IMR-90 (cell line): ENCODE data around the gene BTN2A1. TPM values are rescaled to one million over a fixed set of nuclear protein-coding genes. Genes with fewer than 3 reads are reported as not detected.

Experiments
- ATAC-seq: fragments of 200-7000 bp; cut with Tn5 transposase; 2 replicates; pipeline ENCODE4 v1.9.1; 2020; ENCODE audit warnings: low read depth, mild to moderate bottlenecking, moderate library complexity
- BruUV-seq: library from RNA; stranded (reverse); fragments of 400-500 nt; replicated peaks from 2 replicates; lab custom pipeline; 2021; lab: Mats Ljungman, UMichigan
- CTCF ChIA-PET: fragments of 300-600 bp; formaldehyde crosslinking; extraction: SDS; loops from one replicate; lab custom pipeline; 2021; ENCODE audit warnings: antibody characterized with exemption; lab: Yijun Ruan, JAX
- POLR2A ChIA-PET: fragments of 300-600 bp; sonication (Branson Sonifier 250); formaldehyde crosslinking; loops from one replicate; lab custom pipeline; 2022; ENCODE audit warnings: antibody characterized with exemption; ENCODE audit not compliant: unreplicated experiment; lab: Charles Lee
- DNase-seq: peaks from one replicate; pipeline ENCODE4 v3.0.0; 2013
- H2AFZ ChIP-seq: replicated peaks from 2 replicates; pipeline ENCODE3; 2013; ENCODE audit warnings: low read length, mild to moderate bottlenecking; ENCODE audit not compliant: poor library complexity
- H2AK5ac ChIP-seq: 2 replicates; pipeline ENCODE4 v1.6.1; 2013; ENCODE audit warnings: low read depth, low read length, inconsistent platforms
- H2AK9ac ChIP-seq: replicated peaks from 2 replicates; pipeline ENCODE3; 2013; ENCODE audit warnings: mild to moderate bottlenecking, low read depth, low read length, moderate library complexity; ENCODE audit not compliant: poor library complexity
- H2BK120ac ChIP-seq: 2 replicates; pipeline ENCODE4 v1.6.1; 2013; ENCODE audit warnings: low read depth, low read length, inconsistent platforms
- H2BK15ac ChIP-seq: 3 replicates; pipeline ENCODE4 v1.6.1; 2013; ENCODE audit warnings: low read depth, low read length, inconsistent platforms
- H2BK20ac ChIP-seq: 2 replicates; pipeline ENCODE4 v1.6.1; 2013; ENCODE audit warnings: low read depth, mild to moderate bottlenecking, inconsistent platforms, low read length, moderate library complexity
- H2BK5ac ChIP-seq: 2 replicates; pipeline ENCODE4 v1.6.1; 2013; ENCODE audit warnings: mild to moderate bottlenecking, low read depth, low read length, inconsistent platforms; ENCODE audit not compliant: poor library complexity, severe bottlenecking
- H3K14ac ChIP-seq: replicated peaks from 2 replicates; pipeline ENCODE4 v1.6.1; 2013; ENCODE audit warnings: low read depth, low read length, inconsistent platforms
- H3K18ac ChIP-seq: 2 replicates; pipeline ENCODE4 v1.6.1; 2013; ENCODE audit warnings: low read depth, low read length, control low read depth
- H3K23ac ChIP-seq: 2 replicates; pipeline ENCODE4 v1.6.1; 2013; ENCODE audit warnings: low read depth, low read length, inconsistent platforms
- H3K27ac ChIP-seq: 2 replicates; pipeline ENCODE4 v1.5.1; 2013; ENCODE audit warnings: mild to moderate bottlenecking, control low read depth, low read length; ENCODE audit not compliant: insufficient read depth
- H3K27me3 ChIP-seq: 2 replicates; pipeline ENCODE4 v1.6.1; 2013; ENCODE audit warnings: low read length; ENCODE audit not compliant: control insufficient read depth, insufficient read depth
- H3K36me3 ChIP-seq: 2 replicates; pipeline ENCODE4 v1.6.1; 2013; ENCODE audit warnings: low read length, mixed read lengths; ENCODE audit not compliant: control insufficient read depth, insufficient read depth
- H3K4ac ChIP-seq: 2 replicates; pipeline ENCODE4 v1.6.1; 2013; ENCODE audit warnings: low read depth, low read length, inconsistent platforms
- H3K4me1 ChIP-seq: 2 replicates; pipeline ENCODE4 v1.6.1; 2013; ENCODE audit warnings: low read length, mixed read lengths; ENCODE audit not compliant: control insufficient read depth, insufficient read depth
- H3K4me2 ChIP-seq: 2 replicates; pipeline ENCODE4 v1.6.1; 2013; ENCODE audit warnings: low read depth, mild to moderate bottlenecking, control low read depth, low read length, moderate library complexity
- H3K4me3 ChIP-seq: 2 replicates; pipeline ENCODE4 v1.5.1; 2013; ENCODE audit warnings: low read depth, mild to moderate bottlenecking, control low read depth, low read length, moderate library complexity; ENCODE audit not compliant: insufficient read depth
- H3K56ac ChIP-seq: 2 replicates; pipeline ENCODE4 v1.6.1; 2013; ENCODE audit warnings: low read length, inconsistent platforms; ENCODE audit not compliant: insufficient read depth; ENCODE audit errors: extremely low read depth
- H3K79me1 ChIP-seq, 2 experiments: 2 replicates each; pipeline ENCODE4 v1.6.1; 2013; ENCODE audit warnings: low read length in 2 of 2, inconsistent platforms in 1 of 2, low read depth in 1 of 2
- H3K9ac ChIP-seq: 2 replicates; pipeline ENCODE4 v1.6.1; 2013; ENCODE audit warnings: low read depth, low read length, control low read depth
- H3K9me1 ChIP-seq: 2 replicates; pipeline ENCODE4 v1.6.1; 2013; ENCODE audit warnings: low read length, inconsistent platforms; ENCODE audit not compliant: insufficient read depth
- H3K9me3 ChIP-seq: 2 replicates; pipeline ENCODE4 v1.6.1; 2013; ENCODE audit warnings: low read length; ENCODE audit not compliant: control insufficient read depth, insufficient read depth
- H4K20me1 ChIP-seq: 2 replicates; pipeline ENCODE4 v1.6.1; 2013; ENCODE audit warnings: low read length, inconsistent platforms; ENCODE audit not compliant: insufficient read depth
- H4K5ac ChIP-seq: 2 replicates; pipeline ENCODE4 v1.6.1; 2013; ENCODE audit warnings: mild to moderate bottlenecking, low read depth, low read length, control low read depth
- H4K8ac ChIP-seq, 2 experiments: 2 replicates each; pipeline ENCODE4 v1.6.1; 2013; ENCODE audit warnings: low read depth in 2 of 2, low read length in 2 of 2, control low read depth in 1 of 2, inconsistent platforms in 1 of 2
- H4K91ac ChIP-seq: 2 replicates; pipeline ENCODE4 v1.6.1; 2013; ENCODE audit warnings: low read depth, low read length, inconsistent platforms; ENCODE audit not compliant: insufficient read depth
- BHLHE40 ChIP-seq: fragments of 150-350 bp; IDR thresholded peaks from 2 replicates; pipeline ENCODE4 v1.6.1; 2016; ENCODE audit warnings: mild to moderate bottlenecking, low read depth, low read length
- CEBPB ChIP-seq: IDR thresholded peaks from 2 replicates; pipeline ENCODE4 v1.6.1; 2012; ENCODE audit warnings: low read depth, low read length, improper control_type of control experiment
- CHD1 ChIP-seq: IDR thresholded peaks from 2 replicates; pipeline ENCODE4 v1.6.1; 2012; ENCODE audit warnings: low read depth, low read length, improper control_type of control experiment
- CTCF ChIP-seq: conservative IDR thresholded peaks from 2 replicates; pipeline ENCODE4 v1.5.1; 2012; ENCODE audit warnings: mild to moderate bottlenecking, low read depth, low read length, improper control_type of control experiment
- ELK1 ChIP-seq: fragments of 150-350 bp; IDR thresholded peaks from 2 replicates; pipeline ENCODE4 v1.6.1; 2016; ENCODE audit warnings: low read depth, mild to moderate bottlenecking, low read length, moderate library complexity, borderline replicate concordance
- MAFK ChIP-seq: IDR thresholded peaks from 2 replicates; pipeline ENCODE4 v1.6.1; 2012; ENCODE audit warnings: low read depth, low read length, improper control_type of control experiment
- MXI1 ChIP-seq: IDR thresholded peaks from 2 replicates; pipeline ENCODE4 v1.6.1; 2012; ENCODE audit warnings: low read depth, mild to moderate bottlenecking, low read length, moderate library complexity, borderline replicate concordance
- NFE2L2 ChIP-seq: fragments of 150-350 bp; IDR thresholded peaks from 2 replicates; pipeline ENCODE4 v1.6.1; 2016; ENCODE audit warnings: low read depth, mild to moderate bottlenecking, low read length
- POLR2A ChIP-seq: IDR thresholded peaks from 2 replicates; pipeline ENCODE4 v1.6.1; 2012; ENCODE audit warnings: mild to moderate bottlenecking, low read depth, low read length
- RCOR1 ChIP-seq: IDR thresholded peaks from 2 replicates; pipeline ENCODE4 v1.6.1; 2012; ENCODE audit warnings: mild to moderate bottlenecking, low read length, improper control_type of control experiment; ENCODE audit not compliant: insufficient replicate concordance
- RFX5 ChIP-seq: IDR thresholded peaks from 2 replicates; pipeline ENCODE4 v1.8.0; 2012; ENCODE audit warnings: low read depth, mild to moderate bottlenecking, low read length, moderate library complexity
- USF2 ChIP-seq: fragments of 150-350 bp; IDR thresholded peaks from 2 replicates; pipeline ENCODE4 v1.6.1; 2017; ENCODE audit warnings: mild to moderate bottlenecking, antibody characterized with exemption, low read length, low read depth
- WGBS, 2 experiments: methylation state at CpG; one replicate each; pipeline versions ENCODE4 v1.1.5 to v1.1.7; 2013; ENCODE audit warnings: missing lambda C conversion rate in 2 of 2; ENCODE audit not compliant: insufficient read length in 1 of 2; ENCODE audit errors: extremely low coverage in 2 of 2; 5-methylcytosine and 5-hydroxymethylcytosine counted together
- dilution Hi-C: fragments of 300-500 bp; cut with HindIII; formaldehyde crosslinking; loops from one replicate; pipeline ENCODE4 v1.14.3; 2018; ENCODE audit warnings: low sequenced_read_pairs; ENCODE audit not compliant: unreplicated experiment
- in situ Hi-C: fragments of 300-500 bp; cut with MboI; formaldehyde crosslinking; loops from 3 replicates; pipeline ENCODE4 v1.14.3; 2019; ENCODE audit warnings: low sequenced_read_pairs, inconsistent platforms, mixed read lengths
- intact Hi-C: fragments of 100-400 bp; cut with micrococcal nuclease; formaldehyde crosslinking; loops from 2 replicates; pipeline ENCODE4 v1.10.0; 2022
- polyA plus RNA-seq, 3 experiments: library from polyadenylated mRNA; depleted of rRNA; stranded (reverse); fragments of >200 nt; gene quantifications; 2 replicates each; pipeline ENCODE4 v1.2.3, GENCODE V29; 2012; ENCODE audit warnings: low replicate concordance in 1 of 3
- total RNA-seq: library from RNA; depleted of rRNA; stranded (reverse); fragments of >200 nt; gene quantifications from 2 replicates; pipeline ENCODE4 v1.2.3, GENCODE V29; 2012

The BTN2A1 gene
- total and polyA plus RNA-seq, 2 of the 4 experiments (the other 2 are of a cell fraction) = 13.6 to 40.2 TPM

- ChIA-PET POLR2A (no interaction called here), CTCF (interaction anchor here (0.5 to 0.8 kb wide), 3 partner anchors 14 to 148 kb away, joined by 3 to 5 read pairs (median 3); no protein-coding TSS in a partner anchor)
- Histone ChIP-seq H2BK5ac (no peak overlapping the region), H3K4ac (no peak overlapping the region), H3K27ac (no peak overlapping the region), H3K23ac (no peak overlapping the region), H2AK9ac (no peak overlapping the region), H3K4me1 (no peaks in the 10 kb centered on the region), H2BK20ac (no peak overlapping the region), H3K18ac (no peak overlapping the region), H3K9me1 (no peaks in the 10 kb centered on the region), H4K5ac (no peak overlapping the region), H4K8ac (no peak overlapping the region), H3K9me3 (peaks cover 3% of the 10 kb centered on the region; the same call in 1 of the 2 replicates), H3K9ac (no peak overlapping the region), H3K4me3 (no peak overlapping the region), H2BK120ac (no peak overlapping the region), H3K79me1 (no peaks in the 10 kb centered on the region), H3K27me3 (peaks cover 2% of the 10 kb centered on the region), H4K91ac (no peak overlapping the region), H3K56ac (no peak overlapping the region), H2AFZ (no peak overlapping the region), H2BK15ac (no peak overlapping the region), H3K4me2 (no peak overlapping the region), H3K36me3 (no peaks in the 10 kb centered on the region), H3K14ac (no peak overlapping the region), H2AK5ac (no peak overlapping the region), H4K20me1 (no peaks in the 10 kb centered on the region)
- no peak for ATAC-seq
- no peak for DNase-seq
- BruUV-seq = no TSS peak
- in situ Hi-C loops = no loop called here
- dilution Hi-C loops = no loop called here
- 75% methylated on average over 2 of the region's 8 CpGs; no CpG with 5 or more reads in 1 of the 2 experiments for WGBS, 2 experiments
- TF ChIP-seq MXI1 (no peak), CHD1 (no peak), BHLHE40 (no peak), CTCF (no peak), RFX5 (no peak), CEBPB (no peak), USF2 (no peak), POLR2A (no peak), NFE2L2 (no peak), ELK1 (no peak), MAFK (no peak), RCOR1 (no peak)
- intact Hi-C loops = no loop called here
Measured at GRCh38 chr6:26489996-26490964, 32.5 kb downstream of the BTN2A1 start.
